HFF-Myc (cell line): ENCODE measurements around the gene ATG4B.

ENCODE experiments used
- DNase-seq: peaks from one replicate; pipeline ENCODE4 v3.0.0-alpha.2; 2011; ENCODE audit warnings: low read depth; ENCODE audit errors: extremely low read depth
- H3K4me3 ChIP-seq: replicated peaks from 2 replicates; pipeline ENCODE4 v1.5.1; 2011; ENCODE audit warnings: low read depth, mild to moderate bottlenecking, control low read depth, low read length
- TF ChIP-seq, protein P1 (sequence below): IDR thresholded peaks from 2 replicates; pipeline ENCODE4 v1.5.1; 2012; ENCODE audit warnings: mild to moderate bottlenecking, low read depth, low read length, control low read depth; ENCODE audit errors: missing control alignments

The ATG4B gene

GRCh38 chr2:241706537-241706936, 69.0 kb downstream of the ATG4B start:
- H3K4me3 ChIP-seq: no peak overlapping the region
- TF ChIP-seq, protein P1, sequence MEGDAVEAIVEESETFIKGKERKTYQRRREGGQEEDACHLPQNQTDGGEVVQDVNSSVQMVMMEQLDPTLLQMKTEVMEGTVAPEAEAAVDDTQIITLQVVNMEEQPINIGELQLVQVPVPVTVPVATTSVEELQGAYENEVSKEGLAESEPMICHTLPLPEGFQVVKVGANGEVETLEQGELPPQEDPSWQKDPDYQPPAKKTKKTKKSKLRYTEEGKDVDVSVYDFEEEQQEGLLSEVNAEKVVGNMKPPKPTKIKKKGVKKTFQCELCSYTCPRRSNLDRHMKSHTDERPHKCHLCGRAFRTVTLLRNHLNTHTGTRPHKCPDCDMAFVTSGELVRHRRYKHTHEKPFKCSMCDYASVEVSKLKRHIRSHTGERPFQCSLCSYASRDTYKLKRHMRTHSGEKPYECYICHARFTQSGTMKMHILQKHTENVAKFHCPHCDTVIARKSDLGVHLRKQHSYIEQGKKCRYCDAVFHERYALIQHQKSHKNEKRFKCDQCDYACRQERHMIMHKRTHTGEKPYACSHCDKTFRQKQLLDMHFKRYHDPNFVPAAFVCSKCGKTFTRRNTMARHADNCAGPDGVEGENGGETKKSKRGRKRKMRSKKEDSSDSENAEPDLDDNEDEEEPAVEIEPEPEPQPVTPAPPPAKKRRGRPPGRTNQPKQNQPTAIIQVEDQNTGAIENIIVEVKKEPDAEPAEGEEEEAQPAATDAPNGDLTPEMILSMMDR: no peak
- no peak for DNase-seq

GRCh38 chr2:241708879-241709278, 71.4 kb downstream of the ATG4B start:
- no peak overlapping the region for H3K4me3 ChIP-seq
- TF ChIP-seq, protein P1: no peak
- DNase-seq: no peak

DNA sequence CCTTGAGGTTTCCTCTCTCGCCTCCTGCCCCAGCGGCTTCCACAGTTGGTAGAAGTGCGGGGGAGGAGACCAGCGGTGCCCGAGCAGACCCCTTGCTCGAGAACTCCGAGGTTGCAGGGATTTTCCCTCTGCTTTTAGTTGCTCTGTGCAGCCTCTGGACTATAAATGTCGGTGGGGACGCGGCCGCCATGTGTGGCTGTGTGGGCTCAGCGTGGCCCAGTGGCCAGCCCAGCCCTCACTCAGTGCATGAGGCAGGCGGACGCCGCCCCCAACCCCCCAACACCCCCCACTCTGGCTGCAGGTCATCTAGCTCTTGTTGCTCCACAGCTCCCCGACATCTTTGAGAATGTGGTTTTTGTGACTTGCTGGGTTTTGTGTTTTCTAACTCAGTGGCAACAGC, 81.6 kb downstream of the ATG4B start:
- DNase-seq: no peak
- TF ChIP-seq, protein P1: no peak
- no peak overlapping the region for H3K4me3 ChIP-seq

GRCh38 chr2:241720099-241720498, 82.6 kb downstream of the ATG4B start:
- no peak for DNase-seq
- no peak overlapping the region for H3K4me3 ChIP-seq
- TF ChIP-seq, protein P1: no peak

DNA sequence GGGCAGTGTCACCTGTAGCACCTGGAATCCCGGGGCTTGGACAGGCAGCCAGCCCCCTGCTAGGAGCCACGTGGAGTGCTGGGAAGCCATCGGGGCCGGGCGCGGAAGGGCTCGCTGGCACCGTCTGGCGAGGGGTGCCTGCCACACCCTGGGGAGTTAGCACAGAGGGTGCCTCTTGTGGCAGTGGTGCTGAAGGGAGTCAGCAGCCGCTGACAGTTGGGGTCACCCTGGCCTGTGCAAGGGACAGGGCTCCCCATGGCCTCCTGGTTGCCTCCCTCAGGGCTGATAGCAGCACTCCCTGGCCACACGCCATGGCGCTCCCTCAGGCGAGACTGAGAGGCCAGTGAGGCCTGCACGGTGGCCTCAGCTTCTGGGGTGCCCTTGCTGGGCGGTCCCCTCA, 83.1 kb downstream of the ATG4B start:
- no peak overlapping the region for H3K4me3 ChIP-seq
- no peak for DNase-seq
- TF ChIP-seq, protein P1: no peak

DNA sequence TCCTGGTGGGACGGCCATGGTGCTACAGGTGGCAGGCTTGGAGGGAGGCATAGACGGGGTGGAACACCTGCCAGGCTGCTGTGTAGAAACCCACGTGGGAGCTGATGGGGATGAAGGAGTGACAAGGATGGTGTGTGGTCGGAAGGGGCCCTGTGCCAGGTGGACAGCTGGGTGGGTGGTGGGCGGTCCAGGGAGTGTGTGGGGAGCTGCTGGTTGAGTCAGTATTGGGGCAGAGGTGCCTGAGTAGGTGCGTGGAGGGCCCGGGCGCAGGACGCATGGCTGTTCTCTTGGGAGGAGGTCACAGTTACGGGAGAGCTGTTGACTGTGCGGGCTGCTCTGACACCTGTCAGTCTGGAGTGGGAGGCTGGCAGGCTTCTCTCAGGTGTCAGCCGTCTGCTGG, 84.4 kb downstream of the ATG4B start:
- DNase-seq: no peak
- TF ChIP-seq, protein P1: no peak
- no peak overlapping the region for H3K4me3 ChIP-seq

DNA sequence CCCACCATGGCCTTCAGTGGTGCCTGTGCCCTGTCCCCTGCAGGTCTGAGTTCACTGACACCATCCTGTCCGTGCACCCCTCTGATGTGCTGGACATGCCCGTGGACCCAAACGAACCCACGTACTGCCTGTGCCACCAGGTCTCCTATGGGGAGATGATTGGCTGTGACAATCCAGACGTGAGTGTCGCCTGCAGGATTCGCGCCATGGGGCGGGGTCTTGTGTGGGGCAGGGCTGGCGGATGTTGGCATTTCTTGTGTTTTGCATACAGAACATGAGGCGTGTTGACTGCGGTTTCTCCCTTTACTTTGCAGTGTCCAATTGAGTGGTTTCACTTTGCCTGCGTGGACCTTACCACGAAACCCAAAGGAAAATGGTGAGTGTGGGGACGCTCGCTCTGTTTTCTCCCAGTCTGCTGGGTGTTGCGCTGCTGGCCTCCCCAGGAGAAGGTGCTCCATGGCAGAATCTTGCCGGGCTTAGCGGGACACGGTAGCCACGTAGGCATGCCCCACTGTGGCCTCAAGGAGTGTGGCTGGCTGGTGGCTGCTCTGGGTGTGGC, 85.5 kb downstream of the ATG4B start:
- H3K4me3 ChIP-seq: no peak overlapping the region
- TF ChIP-seq, protein P1: no peak
- DNase-seq: no peak
